Fibroblast of mammary gland (primary cell): ENCODE measurements around the gene ZNG1A.
A peak's percentile ranks its signal among the peaks of the same experiment; 100 is the strongest.
"Not testable (repeated sequence)": the region's sequence is repeated elsewhere in the genome, so short reads cannot be mapped to it uniquely, and the experiment has no call there.

Experiments used
- DNase-seq: peaks from one replicate; pipeline ENCODE4 v3.0.0-alpha.2; 2010; ENCODE audit warnings: low read depth
- H3K4me3 ChIP-seq: 2 replicates; pipeline ENCODE4 v1.5.1; 2011; ENCODE audit warnings: low read depth, mild to moderate bottlenecking, low read length, moderate library complexity; ENCODE audit not compliant: control insufficient read depth
- TF ChIP-seq, protein P1 (sequence below): conservative IDR thresholded peaks from 2 replicates; pipeline ENCODE4 v1.5.1; 2011; ENCODE audit warnings: low read depth, low read length, inconsistent platforms; ENCODE audit not compliant: control insufficient read depth, insufficient read depth

The ZNG1A gene

DNA sequence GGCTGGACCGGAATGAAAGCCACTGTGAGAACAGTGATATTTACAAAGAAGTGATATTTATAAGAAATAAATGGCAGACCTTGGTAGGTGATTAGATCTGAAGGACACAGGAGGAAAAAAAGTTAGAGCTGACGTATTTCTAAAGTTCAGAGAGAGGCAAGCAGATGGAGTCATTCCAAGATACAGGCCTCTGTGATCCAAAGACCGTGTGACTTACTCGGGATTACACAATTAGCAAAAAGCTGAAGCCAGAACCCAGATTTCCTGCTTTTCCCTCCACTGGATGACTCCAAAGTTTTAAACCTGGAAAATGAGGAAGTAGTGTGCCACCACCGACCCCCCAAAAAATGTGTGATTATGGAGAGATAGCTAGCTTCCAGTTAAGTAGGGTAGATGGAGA, 32.7 kb upstream of the ZNG1A start:
- peak; percentile 54 for DNase-seq

DNA sequence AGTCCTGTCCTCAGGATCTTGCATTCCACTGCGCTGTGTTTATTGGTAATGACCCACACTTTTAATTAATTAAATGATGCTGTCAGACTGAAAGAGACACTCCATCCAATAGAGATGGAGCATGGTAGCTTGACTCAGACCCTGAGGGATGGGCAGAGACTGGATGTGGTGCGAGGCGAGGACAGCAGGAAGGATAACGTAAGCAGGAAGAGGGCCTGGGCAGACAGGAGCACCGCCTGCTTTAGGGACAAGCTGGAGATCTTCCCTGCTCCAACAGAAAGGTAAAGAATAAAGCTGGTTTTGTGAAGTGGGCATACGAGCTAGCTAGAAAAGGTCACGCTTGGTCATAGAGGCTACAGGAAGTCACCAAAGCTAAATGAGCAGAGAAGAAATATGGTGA, 32.2 kb upstream of the ZNG1A start:
- TF ChIP-seq, protein P1, sequence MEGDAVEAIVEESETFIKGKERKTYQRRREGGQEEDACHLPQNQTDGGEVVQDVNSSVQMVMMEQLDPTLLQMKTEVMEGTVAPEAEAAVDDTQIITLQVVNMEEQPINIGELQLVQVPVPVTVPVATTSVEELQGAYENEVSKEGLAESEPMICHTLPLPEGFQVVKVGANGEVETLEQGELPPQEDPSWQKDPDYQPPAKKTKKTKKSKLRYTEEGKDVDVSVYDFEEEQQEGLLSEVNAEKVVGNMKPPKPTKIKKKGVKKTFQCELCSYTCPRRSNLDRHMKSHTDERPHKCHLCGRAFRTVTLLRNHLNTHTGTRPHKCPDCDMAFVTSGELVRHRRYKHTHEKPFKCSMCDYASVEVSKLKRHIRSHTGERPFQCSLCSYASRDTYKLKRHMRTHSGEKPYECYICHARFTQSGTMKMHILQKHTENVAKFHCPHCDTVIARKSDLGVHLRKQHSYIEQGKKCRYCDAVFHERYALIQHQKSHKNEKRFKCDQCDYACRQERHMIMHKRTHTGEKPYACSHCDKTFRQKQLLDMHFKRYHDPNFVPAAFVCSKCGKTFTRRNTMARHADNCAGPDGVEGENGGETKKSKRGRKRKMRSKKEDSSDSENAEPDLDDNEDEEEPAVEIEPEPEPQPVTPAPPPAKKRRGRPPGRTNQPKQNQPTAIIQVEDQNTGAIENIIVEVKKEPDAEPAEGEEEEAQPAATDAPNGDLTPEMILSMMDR, result no peak
- no peak overlapping the region for H3K4me3 ChIP-seq
- DNase-seq, result no peak

More for the DNA sequence above, 32.7 kb upstream of the ZNG1A start:
- no peak overlapping the region for H3K4me3 ChIP-seq
- TF ChIP-seq, protein P1, result no peak

DNA sequence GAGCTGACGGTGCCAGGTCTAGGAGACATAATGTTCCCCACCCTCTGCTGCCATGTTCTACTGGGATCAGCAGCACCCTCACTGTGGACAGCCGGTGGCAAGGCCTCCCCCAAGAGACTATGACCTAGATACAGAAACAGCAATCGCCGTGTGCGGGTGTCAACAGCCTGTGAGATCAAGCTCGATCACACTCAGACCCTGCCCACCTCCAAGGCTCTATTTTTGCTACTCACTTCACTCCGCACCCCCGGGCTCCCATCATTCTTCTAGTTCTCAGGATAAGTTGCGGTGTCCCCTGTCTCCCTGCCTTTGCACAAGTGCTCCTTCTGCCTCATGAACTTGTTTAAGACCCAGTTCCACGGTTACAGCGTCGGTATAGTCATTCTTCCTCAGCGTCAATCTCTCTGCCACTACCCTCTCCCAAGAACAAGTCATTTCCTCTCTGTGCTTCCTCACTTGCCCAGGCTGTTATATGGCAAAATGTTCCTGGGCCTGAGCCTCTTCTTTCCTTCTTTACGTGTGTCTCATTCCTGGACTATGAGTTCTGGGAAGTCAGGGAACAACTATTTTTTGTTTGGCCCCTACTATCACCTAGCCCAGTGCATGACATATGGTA, 30.4 kb upstream of the ZNG1A start:
- TF ChIP-seq, protein P1, result no peak
- no peak overlapping the region for H3K4me3 ChIP-seq
- no peak for DNase-seq

DNA sequence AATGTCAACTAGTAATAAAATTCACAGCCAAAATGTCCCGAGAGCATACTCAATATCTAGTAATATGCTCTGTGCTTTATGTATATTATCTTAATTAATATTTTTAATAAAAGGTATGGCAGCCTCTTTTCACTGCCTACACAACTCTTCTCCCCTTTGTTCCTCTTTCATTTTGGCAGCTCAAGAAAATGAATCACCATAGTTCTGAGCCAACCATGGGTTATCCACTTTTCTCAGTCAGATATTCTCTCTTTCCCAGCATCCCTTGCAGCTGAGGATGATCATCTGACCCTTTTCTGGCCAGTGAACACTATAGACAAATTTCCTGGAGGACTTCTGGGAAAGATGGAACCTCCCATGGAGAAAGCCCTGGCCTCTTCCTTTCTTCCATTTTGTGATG, 27.6 kb upstream of the ZNG1A start:
- no peak for DNase-seq
- TF ChIP-seq, protein P1, result no peak
- no peak overlapping the region for H3K4me3 ChIP-seq

DNA sequence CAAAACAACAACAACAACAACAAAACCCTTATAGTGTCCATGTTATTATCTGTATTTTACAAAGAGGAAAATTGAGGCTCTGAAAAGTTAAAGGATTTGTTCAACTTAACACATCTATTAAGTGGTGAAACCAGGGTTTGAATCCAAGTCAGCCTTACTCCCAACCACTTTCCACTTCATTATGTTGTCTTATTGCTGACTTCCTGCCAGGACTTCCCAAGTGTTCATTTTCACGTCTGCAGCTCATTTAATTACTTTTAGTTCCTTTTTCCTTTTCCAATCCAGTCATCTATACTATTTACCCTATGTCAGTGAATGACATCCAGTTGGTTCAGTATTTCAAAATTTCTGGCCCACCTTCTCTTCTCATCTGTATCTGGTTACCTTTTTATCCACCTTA, 20.7 kb upstream of the ZNG1A start:
- H3K4me3 ChIP-seq, DNase-seq: not testable (repeated sequence)

DNA sequence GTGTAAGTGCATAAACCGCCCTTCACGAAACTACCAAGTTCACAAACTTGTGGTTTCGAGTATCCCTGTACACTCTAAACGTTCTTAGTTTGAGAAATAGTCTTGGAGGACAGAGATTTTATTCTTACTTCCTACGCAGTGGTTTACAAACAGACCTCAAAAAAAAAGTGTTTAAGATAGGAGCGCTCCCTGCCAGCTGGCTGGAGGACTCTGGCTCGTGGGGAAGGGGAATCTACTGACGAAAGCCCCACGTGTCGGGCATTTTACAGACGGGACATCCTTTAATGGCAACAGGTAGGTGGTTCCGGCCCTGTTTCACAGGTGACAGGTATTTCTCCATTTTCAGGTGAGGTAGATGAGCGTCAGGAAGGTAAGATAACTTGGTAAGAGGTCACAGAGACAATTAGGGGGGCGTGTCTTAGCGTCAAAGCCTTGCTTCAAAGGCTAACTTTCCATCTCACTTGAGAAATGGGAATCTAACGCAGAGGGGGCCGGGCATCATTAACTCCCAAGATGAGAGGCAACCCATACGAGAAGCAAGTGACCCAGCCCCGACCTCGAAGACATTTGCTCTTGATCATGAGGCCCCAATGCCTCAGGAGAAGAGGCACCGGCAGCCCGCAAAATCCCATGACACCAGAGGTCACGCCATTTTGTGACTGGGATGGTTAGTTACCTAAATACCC, 573 bp downstream of the ZNG1A start:
- peak overlapping the region; percentile 33 for H3K4me3 ChIP-seq
- not testable (repeated sequence) for DNase-seq

DNA sequence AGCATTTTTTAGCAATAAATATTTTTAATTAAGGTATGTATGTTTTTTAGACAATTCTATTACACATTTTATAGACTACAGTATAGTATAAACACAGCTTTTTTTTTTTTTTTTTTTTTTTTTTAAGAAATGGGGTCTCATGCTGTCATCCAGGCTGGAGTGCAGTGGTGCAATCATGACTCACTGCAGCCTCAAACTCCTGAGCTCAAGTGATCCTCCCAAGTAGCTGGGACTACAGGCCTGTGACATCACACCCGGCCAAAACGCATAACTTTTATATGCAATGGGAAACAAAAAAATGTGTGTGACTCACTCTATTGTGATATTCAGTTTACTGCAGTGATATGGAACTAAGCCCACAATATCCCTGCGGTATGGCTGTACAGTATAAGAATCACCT, 9.1 kb downstream of the ZNG1A start:
- not testable (repeated sequence) for DNase-seq, H3K4me3 ChIP-seq

DNA sequence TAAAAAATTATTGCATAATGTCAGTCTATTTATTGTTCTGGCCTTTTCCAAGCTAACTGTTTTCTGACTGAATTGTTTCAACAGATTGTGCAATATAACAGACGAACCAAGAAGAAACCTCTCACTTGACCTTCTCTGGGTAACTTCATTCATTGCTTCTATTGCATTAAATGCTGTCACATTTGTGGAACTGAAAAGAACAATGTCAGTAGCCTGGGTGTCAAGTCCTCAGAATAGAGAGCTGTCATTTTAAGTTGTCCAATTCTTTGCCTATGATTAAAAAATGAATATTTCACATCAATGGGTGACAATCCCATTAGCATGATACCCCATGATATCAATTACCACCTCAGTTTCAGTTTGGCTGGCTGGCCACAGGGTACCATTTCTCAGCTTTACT, 19.0 kb downstream of the ZNG1A start:
- DNase-seq, H3K4me3 ChIP-seq: not testable (repeated sequence)

DNA sequence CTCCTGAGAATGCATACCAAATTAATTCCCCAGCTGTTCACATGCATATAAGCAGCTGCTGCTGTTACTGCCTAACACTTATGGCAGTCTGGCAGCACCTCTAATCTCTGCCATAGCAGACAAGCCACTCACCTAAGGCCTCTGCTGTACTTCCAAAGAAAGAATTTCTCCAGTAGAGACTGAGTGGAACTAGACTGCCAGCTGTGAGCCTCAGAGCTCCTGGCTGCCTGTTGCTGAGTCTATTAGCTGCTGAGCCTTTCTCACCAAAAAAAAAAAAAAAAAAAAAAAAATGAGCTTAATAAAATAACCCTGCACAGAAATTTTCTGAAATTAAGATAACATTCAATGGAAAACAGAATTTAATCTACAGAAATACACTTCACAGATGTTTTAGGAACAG, 27.7 kb downstream of the ZNG1A start:
- H3K4me3 ChIP-seq, DNase-seq: not testable (repeated sequence)

DNA sequence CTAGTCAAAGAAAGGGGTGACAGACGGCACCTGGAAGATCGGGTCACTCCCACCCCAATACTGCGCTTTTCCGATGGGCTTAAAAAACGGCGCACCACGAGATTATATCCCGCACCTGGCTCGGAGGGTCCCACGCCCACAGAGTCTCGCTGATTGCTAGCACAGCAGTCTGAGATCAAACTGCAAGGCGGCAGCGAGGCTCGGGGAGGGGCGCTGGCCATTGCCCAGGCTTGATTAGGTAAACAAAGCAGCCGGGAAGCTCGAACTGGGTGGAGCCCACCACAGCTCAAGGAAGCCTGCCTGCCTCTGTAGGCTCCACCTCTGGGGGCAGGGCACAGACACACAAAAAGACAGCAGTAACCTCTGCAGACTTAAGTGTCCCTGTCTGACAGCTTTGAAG, 39.0 kb downstream of the ZNG1A start:
- DNase-seq, H3K4me3 ChIP-seq: not testable (repeated sequence)

DNA sequence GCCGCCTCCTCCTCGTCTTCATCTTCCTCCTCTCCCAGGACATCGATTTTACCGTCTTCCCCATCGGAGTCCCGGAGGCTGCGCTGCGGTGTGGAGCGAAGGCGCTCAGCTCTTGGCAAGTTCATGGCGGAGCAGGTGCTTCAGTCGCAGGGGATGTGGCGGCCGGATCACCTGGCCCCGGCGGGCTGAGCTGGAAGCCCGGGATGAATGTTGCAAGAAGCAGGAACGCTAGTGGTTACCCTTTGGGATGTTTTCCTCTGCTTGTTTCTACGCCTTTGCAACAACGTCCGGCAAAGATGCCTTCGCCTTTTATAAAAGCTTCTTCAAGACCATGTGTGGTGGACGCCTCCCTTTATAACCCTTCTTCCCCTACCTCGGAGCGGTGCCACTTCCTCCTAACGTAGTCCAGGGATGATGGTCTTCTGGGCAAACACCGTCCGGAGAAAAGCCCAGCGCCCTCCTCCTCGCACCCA, 60.8 kb downstream of the ZNG1A start, which contains the start of gene FOXD4:
FOXD4 (minus strand) TSS at position 423 of the 473 bp plus-strand sequence; CDS start at position 125, 298 bp downstream.
- not testable (repeated sequence) for H3K4me3 ChIP-seq, DNase-seq

DNA sequence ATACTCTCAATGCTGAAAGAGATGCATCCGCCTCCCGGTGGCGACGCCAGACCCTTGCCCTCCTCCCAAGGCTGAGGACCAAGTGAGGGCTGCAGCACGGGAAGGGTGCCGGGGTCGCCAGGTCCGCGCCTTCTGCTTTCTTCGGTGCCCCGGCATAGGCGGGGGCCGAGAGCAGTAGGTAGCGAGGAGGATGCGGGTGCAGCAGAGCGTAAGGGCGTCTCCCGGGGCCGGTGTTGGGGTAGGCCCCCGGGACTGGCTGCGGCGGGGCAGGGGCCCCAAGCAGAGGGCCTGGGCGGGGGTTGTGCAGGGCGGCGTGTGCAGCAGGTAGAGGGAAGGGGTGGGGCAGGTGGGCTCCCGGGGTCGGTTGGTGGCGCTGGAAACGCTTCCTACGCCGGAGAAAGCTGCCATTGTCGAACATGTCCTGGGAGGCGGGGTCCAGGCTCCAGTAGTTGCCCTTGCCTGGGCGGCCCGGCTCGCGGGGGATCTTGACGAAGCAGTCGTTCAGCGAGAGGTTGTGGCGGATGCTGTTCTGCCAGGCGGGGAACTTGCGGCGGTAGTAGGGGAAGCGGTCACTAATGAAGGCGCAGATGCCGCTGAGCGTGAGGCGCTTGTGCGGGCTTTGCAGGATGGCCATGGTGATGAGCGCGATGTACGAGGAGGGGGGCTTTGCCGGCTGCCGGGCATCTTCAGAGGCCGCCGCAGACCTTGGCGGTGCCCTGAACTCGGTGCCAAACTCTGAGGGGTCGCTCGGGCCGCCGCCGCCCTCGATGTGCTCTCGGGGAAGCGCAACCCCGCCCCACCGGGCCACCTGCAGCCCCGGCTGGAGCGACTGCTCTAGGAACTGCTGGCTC, 61.5 kb downstream of the ZNG1A start:
- not testable (repeated sequence) for H3K4me3 ChIP-seq

DNA sequence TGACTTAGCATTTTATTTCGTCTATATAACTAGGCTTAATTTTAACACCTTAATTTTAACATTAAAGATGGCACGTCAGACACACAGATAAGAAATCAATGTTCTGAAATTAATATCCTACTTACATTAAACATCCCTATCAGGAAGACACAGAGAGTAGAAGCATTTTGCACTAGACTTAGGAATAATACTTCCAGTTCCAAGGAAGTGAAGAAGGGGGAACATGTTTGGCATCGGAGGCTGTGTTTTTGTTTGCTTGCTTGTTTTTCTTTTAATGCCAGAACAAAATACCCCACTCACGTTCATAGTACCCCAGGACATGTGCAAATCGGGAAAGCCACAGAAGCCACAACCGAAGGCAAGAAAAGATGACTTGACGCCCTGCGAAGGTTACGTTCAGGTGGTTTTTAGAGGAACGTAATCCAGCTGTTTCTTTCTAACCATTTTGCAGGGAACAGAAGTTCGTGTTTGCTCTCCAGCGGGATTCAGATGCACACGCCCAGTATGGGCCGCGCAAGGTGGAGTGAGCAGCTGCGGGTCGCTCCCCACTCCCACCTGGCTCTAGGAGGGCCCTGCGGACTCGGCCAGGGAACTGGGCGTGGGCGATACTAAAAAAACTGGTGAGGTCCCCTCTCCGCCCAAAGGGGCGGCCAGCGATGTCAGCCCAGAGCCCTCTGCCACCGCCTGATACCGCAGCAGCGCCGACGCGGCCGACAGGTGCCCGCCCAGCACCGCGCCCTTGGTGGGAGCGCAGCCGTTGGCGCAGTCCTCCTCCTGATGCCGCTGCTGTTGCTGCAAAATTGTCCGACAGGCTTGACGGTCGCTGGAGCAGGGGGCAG, 62.4 kb downstream of the ZNG1A start:
- DNase-seq, H3K4me3 ChIP-seq: not testable (repeated sequence)

More for the DNA sequence above, 61.5 kb downstream of the ZNG1A start:
- not testable (repeated sequence) for DNase-seq
